DMS114 treated with DMSO at 0.1 percent for 48 hours (cell line): ENCODE measurements around the gene SETD7.

Experiments
- DNase-seq: peaks from one replicate; lab custom pipeline; 2025; ENCODE audit not compliant: unreplicated experiment; lab: John Stamatoyannopoulos, UW

Gene SETD7

GRCh38 chr4:139556071-139556723, at the start of gene SETD7:
TSS of gene SETD7 (minus strand) at chr4:139556219. CDS start at chr4:139556137, 82 bp downstream.
- DNase-seq, result peak; percentile 10

GRCh38 chr4:139605516-139605915, 49.5 kb upstream of the SETD7 start:
- DNase-seq, result no peak

- peak; percentile 3 for DNase-seq
These were observed 47.8 kb upstream of the SETD7 start for GRCh38 chr4:139603576-139604410.

- no peak for DNase-seq
These were observed 46.8 kb upstream of the SETD7 start for GRCh38 chr4:139602776-139603360.

GRCh38 chr4:139600662-139601061, 44.6 kb upstream of the SETD7 start:
- no peak for DNase-seq

GRCh38 chr4:139599594-139600374, 43.8 kb upstream of the SETD7 start:
- no peak for DNase-seq

- DNase-seq, result no peak
These were observed 43.1 kb upstream of the SETD7 start for GRCh38 chr4:139599076-139599475.

- DNase-seq, result no peak
These were observed 40.8 kb upstream of the SETD7 start for GRCh38 chr4:139596684-139597279.

GRCh38 chr4:139596034-139596683, 40.1 kb upstream of the SETD7 start:
- DNase-seq, result no peak

- DNase-seq, result no peak
These were observed 38.7 kb upstream of the SETD7 start for GRCh38 chr4:139594591-139595185.

- DNase-seq, result no peak
These were observed 37.1 kb upstream of the SETD7 start for GRCh38 chr4:139593091-139593564.

GRCh38 chr4:139589336-139590018, 33.5 kb upstream of the SETD7 start:
- DNase-seq, result no peak

- DNase-seq, result no peak
These were observed 31.4 kb upstream of the SETD7 start for GRCh38 chr4:139587446-139587845.

- no peak for DNase-seq
These were observed 29.5 kb upstream of the SETD7 start for GRCh38 chr4:139585473-139585872.

GRCh38 chr4:139584784-139585183, 28.8 kb upstream of the SETD7 start:
- no peak for DNase-seq

GRCh38 chr4:139584013-139584412, 28.0 kb upstream of the SETD7 start:
- no peak for DNase-seq

GRCh38 chr4:139582044-139582443, 26.0 kb upstream of the SETD7 start:
- DNase-seq, result no peak

- DNase-seq, result no peak
These were observed 25.1 kb upstream of the SETD7 start for GRCh38 chr4:139581096-139581495.

- no peak for DNase-seq
These were observed 20.2 kb upstream of the SETD7 start for GRCh38 chr4:139576219-139576618.
